Ascending aorta (tissue), 2 donors: Measurements from ENCODE around the gene TNFRSF18. TPM values are rescaled to one million over a fixed set of nuclear protein-coding genes. Genes with fewer than 3 reads are reported as not detected.

Experiments
- DNase-seq, 2 donors: peaks; one replicate each; pipeline ENCODE4 v3.0.0-alpha.2; 2019; ENCODE audit warnings: low spot score in 2 of 2
- H3K27ac ChIP-seq, 2 donors: fragments of 200-600 bp; sonication (generic); one replicate each; pipeline ENCODE4 v1.5.1; 2016 to 2017; ENCODE audit warnings: mild to moderate bottlenecking in 1 of 2
- H3K27me3 ChIP-seq: fragments of 200-600 bp; sonication (generic); one replicate; pipeline ENCODE4 v1.5.1; 2017
- H3K36me3 ChIP-seq, 2 donors: fragments of 200-600 bp; sonication (generic); one replicate each; pipeline ENCODE4 v1.5.1; 2016
- H3K4me1 ChIP-seq, 2 donors: fragments of 200-600 bp; sonication (generic); one replicate each; pipeline ENCODE4 v1.5.1; 2016 to 2017; ENCODE audit warnings: mild to moderate bottlenecking in 1 of 2
- H3K4me3 ChIP-seq, 2 donors: fragments of 200-600 bp; sonication (generic); one replicate each; pipeline ENCODE4 v1.5.1; 2016 to 2017; ENCODE audit warnings: mild to moderate bottlenecking in 1 of 2
- H3K9me3 ChIP-seq, 2 donors: fragments of 200-600 bp; sonication (generic); one replicate each; pipeline ENCODE4 v1.5.1; 2016
- intact Hi-C: fragments of 100-400 bp; cut with DNase I; formaldehyde crosslinking; loops from one replicate; pipeline ENCODE4 v1.15.1; 2023
- total RNA-seq: library from RNA; depleted of rRNA; stranded (reverse); fragments of >200 nt; gene quantifications from one replicate; pipeline ENCODE4 v1.1.0, GENCODE V29; 2016
- TF ChIP-seq, protein P1 (sequence below), 3 experiments: fragments of 200-600 bp in 2 of 3; fragments of 450-650 bp in 1 of 3; sonication (generic) in 2 of 3; IDR thresholded peaks; one replicate each; pipeline ENCODE4 v1.5.1; 2016 to 2019; ENCODE audit warnings: antibody characterized with exemption in 3 of 3, mild to moderate bottlenecking in 1 of 3, moderate library complexity in 1 of 3

TNFRSF18 gene
- total RNA-seq, 1 donor from 2014 or later: not detected

- Histone ChIP-seq H3K9me3 (no peaks in the 10 kb centered on the region), H3K27ac (no peak overlapping the region), H3K4me3 (no peak overlapping the region), H3K27me3 (peaks cover 9% of the 10 kb centered on the region), H3K36me3 (peaks cover under 1 to 2% of the 10 kb centered on the region in 2 donors), H3K4me1 (peaks cover 0 to 3% of the 10 kb centered on the region in 2 donors)
- intact Hi-C loops: no loop called here
- TF ChIP-seq, protein P1, sequence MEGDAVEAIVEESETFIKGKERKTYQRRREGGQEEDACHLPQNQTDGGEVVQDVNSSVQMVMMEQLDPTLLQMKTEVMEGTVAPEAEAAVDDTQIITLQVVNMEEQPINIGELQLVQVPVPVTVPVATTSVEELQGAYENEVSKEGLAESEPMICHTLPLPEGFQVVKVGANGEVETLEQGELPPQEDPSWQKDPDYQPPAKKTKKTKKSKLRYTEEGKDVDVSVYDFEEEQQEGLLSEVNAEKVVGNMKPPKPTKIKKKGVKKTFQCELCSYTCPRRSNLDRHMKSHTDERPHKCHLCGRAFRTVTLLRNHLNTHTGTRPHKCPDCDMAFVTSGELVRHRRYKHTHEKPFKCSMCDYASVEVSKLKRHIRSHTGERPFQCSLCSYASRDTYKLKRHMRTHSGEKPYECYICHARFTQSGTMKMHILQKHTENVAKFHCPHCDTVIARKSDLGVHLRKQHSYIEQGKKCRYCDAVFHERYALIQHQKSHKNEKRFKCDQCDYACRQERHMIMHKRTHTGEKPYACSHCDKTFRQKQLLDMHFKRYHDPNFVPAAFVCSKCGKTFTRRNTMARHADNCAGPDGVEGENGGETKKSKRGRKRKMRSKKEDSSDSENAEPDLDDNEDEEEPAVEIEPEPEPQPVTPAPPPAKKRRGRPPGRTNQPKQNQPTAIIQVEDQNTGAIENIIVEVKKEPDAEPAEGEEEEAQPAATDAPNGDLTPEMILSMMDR (IDR thresholded peaks at IDR 0.05): no peak
- no peak for DNase-seq
Measured at GRCh38 chr1:1210726-1211540, 4.5 kb upstream of the TNFRSF18 start.

- intact Hi-C loops: no loop called here
- H3K36me3 ChIP-seq: no peaks in the 10 kb centered on the region
- peak overlapping the region in 1 of 2 donors; percentile 46 for H3K4me3 ChIP-seq
- TF ChIP-seq, protein P1 (IDR thresholded peaks at IDR 0.05): no peak
- no peak overlapping the region for H3K27ac ChIP-seq
- no peak for DNase-seq
- H3K4me1 ChIP-seq: peaks cover 0 to 3% of the 10 kb centered on the region in 2 donors
- no peaks in the 10 kb centered on the region for H3K9me3 ChIP-seq
- peaks cover 15% of the 10 kb centered on the region for H3K27me3 ChIP-seq
Measured at GRCh38 chr1:1208713-1209433, 2.5 kb upstream of the TNFRSF18 start.

DNA sequence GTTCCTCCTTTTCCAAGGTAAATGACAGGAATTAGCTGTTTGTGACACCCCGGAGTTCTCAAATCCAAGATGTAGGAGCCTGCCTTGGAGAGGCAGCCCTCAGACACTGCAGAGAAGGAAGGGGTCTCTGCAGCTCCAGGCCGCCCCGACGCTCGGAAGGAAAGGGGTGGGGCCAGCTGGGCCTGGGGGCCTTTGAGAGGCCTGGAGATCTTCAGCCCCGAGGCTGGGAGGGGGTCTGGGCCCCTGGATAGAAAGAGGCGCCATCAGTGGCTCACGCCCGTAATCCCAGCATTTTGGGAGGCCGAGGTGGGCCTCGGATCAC is 1.1 kb upstream of the TNFRSF18 start:
- intact Hi-C loops: no loop called here
- DNase-seq: no peak
- Histone ChIP-seq H3K9me3 (no peaks in the 10 kb centered on the region), H3K27me3 (peaks cover 15% of the 10 kb centered on the region), H3K36me3 (no peaks in the 10 kb centered on the region), H3K4me3 (no peak overlapping the region), H3K4me1 (peaks cover 0 to 3% of the 10 kb centered on the region in 2 donors), H3K27ac (no peak overlapping the region)
- TF ChIP-seq, protein P1 (IDR thresholded peaks at IDR 0.05): no peak

DNA sequence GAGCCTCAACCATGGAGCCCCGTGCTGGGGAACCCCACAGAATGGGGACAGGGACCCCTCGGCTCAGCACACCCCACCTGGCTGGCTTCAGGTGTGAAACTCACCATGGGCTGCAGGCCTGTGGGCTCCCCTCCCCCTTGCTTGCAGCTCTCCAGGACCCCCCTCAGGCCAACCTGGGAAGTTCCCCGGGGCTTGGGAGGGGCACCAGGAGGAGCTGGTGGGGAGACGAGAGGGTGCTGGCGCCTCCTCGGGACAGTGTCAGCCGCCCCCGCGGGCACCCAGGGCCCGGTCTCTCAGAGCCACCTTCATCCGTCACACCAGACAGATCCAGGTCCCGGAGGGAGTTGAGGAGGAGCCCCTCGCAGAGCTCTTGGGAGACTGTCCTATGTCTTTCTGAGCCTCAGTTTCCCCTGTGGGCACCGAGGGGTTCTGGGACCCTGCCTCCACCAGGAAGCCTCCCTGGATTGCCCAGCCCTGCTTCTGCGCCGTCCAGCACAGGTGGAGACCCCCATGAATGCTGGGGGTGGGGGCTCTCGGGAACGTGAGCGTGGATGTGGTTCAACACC is 657 bp upstream of the TNFRSF18 start:
- Histone ChIP-seq H3K9me3 (no peaks in the 10 kb centered on the region), H3K27me3 (peaks cover 15% of the 10 kb centered on the region), H3K27ac (no peak overlapping the region), H3K4me1 (peaks cover 0 to 3% of the 10 kb centered on the region in 2 donors), H3K4me3 (no peak overlapping the region), H3K36me3 (no peaks in the 10 kb centered on the region)
- TF ChIP-seq, protein P1 (IDR thresholded peaks at IDR 0.05): no peak
- no peak for DNase-seq
- intact Hi-C loops: no loop called here

DNA sequence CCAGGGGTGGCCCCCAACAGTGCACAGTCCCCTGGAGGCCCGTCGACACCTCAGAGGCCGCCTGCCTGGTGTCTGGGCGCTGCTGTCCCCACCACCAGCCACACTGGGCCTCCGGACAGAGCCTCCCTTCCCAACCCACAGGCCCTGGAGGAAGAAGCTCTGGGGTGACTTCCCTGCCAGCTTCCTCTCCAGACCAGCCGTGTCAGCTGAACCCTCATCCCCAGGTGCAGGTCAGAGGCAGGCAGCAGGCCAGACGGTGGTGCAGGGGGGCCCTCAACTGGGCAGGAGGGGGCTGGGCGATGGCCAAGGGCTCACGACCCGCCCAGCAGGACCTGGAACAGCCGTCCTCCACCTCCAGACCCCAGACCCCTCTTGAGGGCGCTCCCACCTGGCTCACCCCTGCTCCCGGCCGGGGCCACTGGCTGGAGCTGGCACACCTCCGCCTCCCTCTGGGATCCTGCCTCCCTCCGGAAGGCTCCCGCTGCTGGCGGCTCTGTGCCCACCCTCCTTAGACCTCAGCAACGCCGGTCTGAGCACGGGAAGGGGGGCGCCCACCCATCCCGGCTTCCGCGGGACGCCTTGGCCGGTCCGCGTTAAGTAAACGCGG is 520 bp downstream of the TNFRSF18 start:
- Histone ChIP-seq H3K4me3 (peak overlapping the region in 1 of 2 donors; percentile 41), H3K27ac (no peak overlapping the region), H3K27me3 (peaks cover 15% of the 10 kb centered on the region), H3K4me1 (peaks cover 0 to 10% of the 10 kb centered on the region in 2 donors), H3K36me3 (no peaks in the 10 kb centered on the region), H3K9me3 (no peaks in the 10 kb centered on the region)
- intact Hi-C loops: no loop called here
- TF ChIP-seq, protein P1 (IDR thresholded peaks at IDR 0.05): no peak
- DNase-seq: no peak
